IMR-90 (cell line): ENCODE measurements around the gene CYFIP2. TPM values are rescaled to one million over a fixed set of nuclear protein-coding genes. Genes with fewer than 3 reads are reported as not detected.

Experiments used
- ATAC-seq: fragments of 200-7000 bp; cut with Tn5 transposase; 2 replicates; pipeline ENCODE4 v1.9.1; 2020; ENCODE audit warnings: low read depth, mild to moderate bottlenecking, moderate library complexity
- BruUV-seq: library from RNA; stranded (reverse); fragments of 400-500 nt; replicated peaks from 2 replicates; lab custom pipeline; 2021; lab: Mats Ljungman, UMichigan
- CTCF ChIA-PET: fragments of 300-600 bp; formaldehyde crosslinking; extraction: SDS; loops from one replicate; lab custom pipeline; 2021; ENCODE audit warnings: antibody characterized with exemption; lab: Yijun Ruan, JAX
- POLR2A ChIA-PET: fragments of 300-600 bp; sonication (Branson Sonifier 250); formaldehyde crosslinking; loops from one replicate; lab custom pipeline; 2022; ENCODE audit warnings: antibody characterized with exemption; ENCODE audit not compliant: unreplicated experiment; lab: Charles Lee
- DNase-seq: peaks from one replicate; pipeline ENCODE4 v3.0.0; 2013
- H2AFZ ChIP-seq: replicated peaks from 2 replicates; pipeline ENCODE3; 2013; ENCODE audit warnings: low read length, mild to moderate bottlenecking; ENCODE audit not compliant: poor library complexity
- H2AK5ac ChIP-seq: 2 replicates; pipeline ENCODE4 v1.6.1; 2013; ENCODE audit warnings: low read depth, low read length, inconsistent platforms
- H2AK9ac ChIP-seq: replicated peaks from 2 replicates; pipeline ENCODE3; 2013; ENCODE audit warnings: mild to moderate bottlenecking, low read depth, low read length, moderate library complexity; ENCODE audit not compliant: poor library complexity
- H2BK120ac ChIP-seq: 2 replicates; pipeline ENCODE4 v1.6.1; 2013; ENCODE audit warnings: low read depth, low read length, inconsistent platforms
- H2BK15ac ChIP-seq: 3 replicates; pipeline ENCODE4 v1.6.1; 2013; ENCODE audit warnings: low read depth, low read length, inconsistent platforms
- H2BK20ac ChIP-seq: 2 replicates; pipeline ENCODE4 v1.6.1; 2013; ENCODE audit warnings: low read depth, mild to moderate bottlenecking, inconsistent platforms, low read length, moderate library complexity
- H2BK5ac ChIP-seq: 2 replicates; pipeline ENCODE4 v1.6.1; 2013; ENCODE audit warnings: mild to moderate bottlenecking, low read depth, low read length, inconsistent platforms; ENCODE audit not compliant: poor library complexity, severe bottlenecking
- H3K14ac ChIP-seq: replicated peaks from 2 replicates; pipeline ENCODE4 v1.6.1; 2013; ENCODE audit warnings: low read depth, low read length, inconsistent platforms
- H3K18ac ChIP-seq: 2 replicates; pipeline ENCODE4 v1.6.1; 2013; ENCODE audit warnings: low read depth, low read length, control low read depth
- H3K23ac ChIP-seq: 2 replicates; pipeline ENCODE4 v1.6.1; 2013; ENCODE audit warnings: low read depth, low read length, inconsistent platforms
- H3K27ac ChIP-seq: 2 replicates; pipeline ENCODE4 v1.5.1; 2013; ENCODE audit warnings: mild to moderate bottlenecking, control low read depth, low read length; ENCODE audit not compliant: insufficient read depth
- H3K27me3 ChIP-seq: 2 replicates; pipeline ENCODE4 v1.6.1; 2013; ENCODE audit warnings: low read length; ENCODE audit not compliant: control insufficient read depth, insufficient read depth
- H3K36me3 ChIP-seq: 2 replicates; pipeline ENCODE4 v1.6.1; 2013; ENCODE audit warnings: low read length, mixed read lengths; ENCODE audit not compliant: control insufficient read depth, insufficient read depth
- H3K4ac ChIP-seq: 2 replicates; pipeline ENCODE4 v1.6.1; 2013; ENCODE audit warnings: low read depth, low read length, inconsistent platforms
- H3K4me1 ChIP-seq: 2 replicates; pipeline ENCODE4 v1.6.1; 2013; ENCODE audit warnings: low read length, mixed read lengths; ENCODE audit not compliant: control insufficient read depth, insufficient read depth
- H3K4me2 ChIP-seq: 2 replicates; pipeline ENCODE4 v1.6.1; 2013; ENCODE audit warnings: low read depth, mild to moderate bottlenecking, control low read depth, low read length, moderate library complexity
- H3K4me3 ChIP-seq: 2 replicates; pipeline ENCODE4 v1.5.1; 2013; ENCODE audit warnings: low read depth, mild to moderate bottlenecking, control low read depth, low read length, moderate library complexity; ENCODE audit not compliant: insufficient read depth
- H3K56ac ChIP-seq: 2 replicates; pipeline ENCODE4 v1.6.1; 2013; ENCODE audit warnings: low read length, inconsistent platforms; ENCODE audit not compliant: insufficient read depth; ENCODE audit errors: extremely low read depth
- H3K79me1 ChIP-seq, 2 experiments: 2 replicates each; pipeline ENCODE4 v1.6.1; 2013; ENCODE audit warnings: low read length in 2 of 2, inconsistent platforms in 1 of 2, low read depth in 1 of 2
- H3K9ac ChIP-seq: 2 replicates; pipeline ENCODE4 v1.6.1; 2013; ENCODE audit warnings: low read depth, low read length, control low read depth
- H3K9me1 ChIP-seq: 2 replicates; pipeline ENCODE4 v1.6.1; 2013; ENCODE audit warnings: low read length, inconsistent platforms; ENCODE audit not compliant: insufficient read depth
- H3K9me3 ChIP-seq: 2 replicates; pipeline ENCODE4 v1.6.1; 2013; ENCODE audit warnings: low read length; ENCODE audit not compliant: control insufficient read depth, insufficient read depth
- H4K20me1 ChIP-seq: 2 replicates; pipeline ENCODE4 v1.6.1; 2013; ENCODE audit warnings: low read length, inconsistent platforms; ENCODE audit not compliant: insufficient read depth
- H4K5ac ChIP-seq: 2 replicates; pipeline ENCODE4 v1.6.1; 2013; ENCODE audit warnings: mild to moderate bottlenecking, low read depth, low read length, control low read depth
- H4K8ac ChIP-seq, 2 experiments: 2 replicates each; pipeline ENCODE4 v1.6.1; 2013; ENCODE audit warnings: low read depth in 2 of 2, low read length in 2 of 2, control low read depth in 1 of 2, inconsistent platforms in 1 of 2
- H4K91ac ChIP-seq: 2 replicates; pipeline ENCODE4 v1.6.1; 2013; ENCODE audit warnings: low read depth, low read length, inconsistent platforms; ENCODE audit not compliant: insufficient read depth
- BHLHE40 ChIP-seq: fragments of 150-350 bp; IDR thresholded peaks from 2 replicates; pipeline ENCODE4 v1.6.1; 2016; ENCODE audit warnings: mild to moderate bottlenecking, low read depth, low read length
- CEBPB ChIP-seq: IDR thresholded peaks from 2 replicates; pipeline ENCODE4 v1.6.1; 2012; ENCODE audit warnings: low read depth, low read length, improper control_type of control experiment
- FOS ChIP-seq: fragments of 150-350 bp; IDR thresholded peaks from 2 replicates; pipeline ENCODE4 v1.6.1; 2016; ENCODE audit warnings: low read depth, low read length
- MAFK ChIP-seq: IDR thresholded peaks from 2 replicates; pipeline ENCODE4 v1.6.1; 2012; ENCODE audit warnings: low read depth, low read length, improper control_type of control experiment
- RAD21 ChIP-seq: IDR thresholded peaks from 2 replicates; pipeline ENCODE4 v1.6.1; 2012; ENCODE audit warnings: low read length, improper control_type of control experiment
- WGBS, 2 experiments: methylation state at CpG; one replicate each; pipeline versions ENCODE4 v1.1.5 to v1.1.7; 2013; ENCODE audit warnings: missing lambda C conversion rate in 2 of 2; ENCODE audit not compliant: insufficient read length in 1 of 2; ENCODE audit errors: extremely low coverage in 2 of 2; 5-methylcytosine and 5-hydroxymethylcytosine counted together
- dilution Hi-C: fragments of 300-500 bp; cut with HindIII; formaldehyde crosslinking; loops from one replicate; pipeline ENCODE4 v1.14.3; 2018; ENCODE audit warnings: low sequenced_read_pairs; ENCODE audit not compliant: unreplicated experiment
- in situ Hi-C: fragments of 300-500 bp; cut with MboI; formaldehyde crosslinking; loops from 3 replicates; pipeline ENCODE4 v1.14.3; 2019; ENCODE audit warnings: low sequenced_read_pairs, inconsistent platforms, mixed read lengths
- intact Hi-C: fragments of 100-400 bp; cut with micrococcal nuclease; formaldehyde crosslinking; loops from 2 replicates; pipeline ENCODE4 v1.10.0; 2022
- polyA plus RNA-seq, 3 experiments: library from polyadenylated mRNA; depleted of rRNA; stranded (reverse); fragments of >200 nt; gene quantifications; 2 replicates each; pipeline ENCODE4 v1.2.3, GENCODE V29; 2012; ENCODE audit warnings: low replicate concordance in 1 of 3
- total RNA-seq: library from RNA; depleted of rRNA; stranded (reverse); fragments of >200 nt; gene quantifications from 2 replicates; pipeline ENCODE4 v1.2.3, GENCODE V29; 2012

CYFIP2 gene
- total and polyA plus RNA-seq, 2 of the 4 experiments (the other 2 are of a cell fraction) = 6.8 to 13.4 TPM

DNA sequence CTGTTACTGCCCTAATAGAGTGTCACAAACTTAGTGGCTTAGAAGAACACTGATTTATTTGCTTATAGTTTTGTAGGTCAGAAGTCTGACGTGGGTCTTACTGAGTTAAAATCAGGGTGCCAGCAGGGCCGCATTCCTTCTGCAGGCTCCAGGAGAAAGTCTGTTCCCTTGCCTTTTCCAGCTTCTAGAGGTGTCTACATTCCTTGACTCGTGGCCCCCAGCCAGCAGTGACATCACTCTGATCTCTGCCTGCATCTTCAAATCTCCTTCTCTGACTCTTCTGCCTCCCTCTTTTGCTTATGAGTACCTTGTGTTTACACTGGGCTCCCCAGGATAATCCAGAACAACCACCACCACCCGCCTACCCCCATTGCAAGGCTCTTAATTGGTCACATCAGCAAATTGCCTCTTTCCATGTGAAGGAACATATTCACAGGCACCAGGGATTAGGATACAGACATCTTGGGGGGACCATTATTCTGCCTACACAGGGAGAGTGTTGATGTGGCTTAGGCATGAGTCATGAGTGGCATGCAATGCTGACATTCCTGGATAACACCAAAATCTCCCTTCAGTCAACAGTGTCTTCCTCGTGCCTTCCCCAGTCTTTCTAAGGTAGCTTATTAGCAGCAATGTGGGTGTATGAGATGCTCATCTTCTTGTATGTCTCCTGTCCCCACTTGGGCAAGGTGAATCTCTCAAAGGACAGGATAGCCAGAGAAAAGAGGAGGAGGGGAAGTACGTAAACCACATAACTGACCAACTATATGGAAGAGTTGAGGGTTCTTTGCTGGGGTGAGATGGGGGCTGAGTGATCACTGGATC is 24.4 kb downstream of the CYFIP2 start:
- DNase-seq (peak; percentile 63), ATAC-seq (peak; percentile 86)
- ChIA-PET CTCF (no interaction called here), POLR2A (no interaction called here)
- Histone ChIP-seq H4K8ac (peak overlapping the region in 1 of 2 experiments; percentile 74; a peak in 2 of 4 replicates), H3K79me1 (no peaks in the 10 kb centered on the region), H2BK15ac (no peak overlapping the region), H4K91ac (no peak overlapping the region), H2BK5ac (no peak overlapping the region), H4K5ac (no peak overlapping the region), H3K4me3 (no peak overlapping the region), H3K4me1 (peaks cover 4% of the 10 kb centered on the region; the same call in 1 of the 2 replicates), H2BK20ac (no peak overlapping the region; the same call in 1 of the 2 replicates), H2AK5ac (no peak overlapping the region), H3K27me3 (no peaks in the 10 kb centered on the region), H3K9me3 (no peaks in the 10 kb centered on the region), H3K14ac (no peak overlapping the region), H3K56ac (no peak overlapping the region), H3K27ac (no peak overlapping the region), H4K20me1 (no peaks in the 10 kb centered on the region), H3K23ac (0 out of 2 replicates have a peak overlapping the region, but pooled peaks have one; percentile 38), H3K18ac (no peak overlapping the region), H3K36me3 (peaks cover 2% of the 10 kb centered on the region), H3K9me1 (peaks cover 12% of the 10 kb centered on the region; the same call in 1 of the 2 replicates), H2AFZ (no peak overlapping the region), H2BK120ac (peak overlapping the region; percentile 16; the same call in 1 of the 2 replicates), H3K9ac (no peak overlapping the region), H3K4me2 (no peak overlapping the region), H2AK9ac (no peak overlapping the region), H3K4ac (no peak overlapping the region; the same call in 1 of the 2 replicates)
- in situ Hi-C loops = no loop called here
- no TSS peak for BruUV-seq
- peak; percentile 71 for TF ChIP-seq MAFK
- peak; percentile 26; the same call in 1 of the 2 replicates for TF ChIP-seq CEBPB
- TF ChIP-seq RAD21 = no peak
- peak; percentile 46; the same call in 1 of the 2 replicates for TF ChIP-seq BHLHE40
- peak; percentile 57; the same call in 1 of the 2 replicates for TF ChIP-seq FOS
- intact Hi-C loops = no loop called here
- WGBS, 2 experiments = 75% methylated on average over 2 of the region's 6 CpGs; no CpG with 5 or more reads in 1 of the 2 experiments
- dilution Hi-C loops = no loop called here
